H9 (cell line): ENCODE measurements around the gene NKAIN2. TPM values are rescaled to one million over a fixed set of nuclear protein-coding genes. Genes with fewer than 3 reads are reported as not detected.

Experiments
- DNase-seq: peaks from one replicate; pipeline ENCODE4 v3.0.0-alpha.2; 2017
- H2AFZ ChIP-seq: one replicate; pipeline ENCODE4 v1.6.1; 2013; ENCODE audit warnings: mild to moderate bottlenecking, low read length, control low read depth, moderate library complexity
- H2AK5ac ChIP-seq: 2 replicates; pipeline ENCODE4 v1.6.1; 2013; ENCODE audit warnings: low read length, control low read depth, mixed read lengths; ENCODE audit not compliant: insufficient read length
- H2BK120ac ChIP-seq: one replicate; pipeline ENCODE4 v1.6.1; 2013; ENCODE audit warnings: low read depth, mild to moderate bottlenecking, low read length, control low read depth, inconsistent platforms; ENCODE audit not compliant: poor library complexity, severe bottlenecking
- H2BK12ac ChIP-seq: 2 replicates; pipeline ENCODE4 v1.6.1; 2013; ENCODE audit warnings: low read length, control low read depth, mixed read lengths, low read depth; ENCODE audit not compliant: insufficient read length
- H2BK15ac ChIP-seq: 2 replicates; pipeline ENCODE4 v1.6.1; 2013; ENCODE audit warnings: low read depth, low read length, control low read depth
- H2BK20ac ChIP-seq: one replicate; pipeline ENCODE4 v1.6.1; 2013; ENCODE audit warnings: low read depth, mild to moderate bottlenecking, low read length, control low read depth, inconsistent platforms; ENCODE audit not compliant: poor library complexity, severe bottlenecking
- H2BK5ac ChIP-seq: 2 replicates; pipeline ENCODE4 v1.6.1; 2013; ENCODE audit warnings: low read length, control low read depth, mixed read lengths; ENCODE audit not compliant: insufficient read length
- H3K14ac ChIP-seq: 2 replicates; pipeline ENCODE4 v1.6.1; 2013; ENCODE audit warnings: low read length, control low read depth; ENCODE audit not compliant: insufficient read depth
- H3K18ac ChIP-seq: 2 replicates; pipeline ENCODE4 v1.6.1; 2013; ENCODE audit warnings: low read depth, mild to moderate bottlenecking, mixed read lengths, low read length, control low read depth; ENCODE audit not compliant: insufficient read length
- H3K23ac ChIP-seq: 2 replicates; pipeline ENCODE4 v1.6.1; 2013; ENCODE audit warnings: low read length, control low read depth, mixed read lengths, low read depth; ENCODE audit not compliant: insufficient read length
- H3K23me2 ChIP-seq: 2 replicates; pipeline ENCODE4 v1.6.1; 2013; ENCODE audit warnings: low read depth, mild to moderate bottlenecking, mixed read lengths, low read length, control low read depth; ENCODE audit not compliant: insufficient read length, poor library complexity, severe bottlenecking
- H3K27ac ChIP-seq: 2 replicates; pipeline ENCODE4 v1.5.1; 2013; ENCODE audit warnings: low read length, control low read depth, mixed read lengths, low read depth; ENCODE audit not compliant: insufficient read length
- H3K27me3 ChIP-seq: 2 replicates; pipeline ENCODE4 v1.6.1; 2013; ENCODE audit warnings: low read length, control low read depth, inconsistent platforms; ENCODE audit not compliant: insufficient read depth
- H3K4ac ChIP-seq: 2 replicates; pipeline ENCODE4 v1.6.1; 2013; ENCODE audit warnings: low read depth, mild to moderate bottlenecking, control low read depth, inconsistent platforms, low read length, moderate library complexity
- H3K4me1 ChIP-seq: 2 replicates; pipeline ENCODE4 v1.6.1; 2013; ENCODE audit warnings: low read length, control low read depth, inconsistent platforms; ENCODE audit not compliant: insufficient read depth
- H3K4me2 ChIP-seq: 2 replicates; pipeline ENCODE4 v1.6.1; 2013; ENCODE audit warnings: low read length, control low read depth, mixed read lengths; ENCODE audit not compliant: insufficient read length, insufficient read depth
- H3K56ac ChIP-seq: 2 replicates; pipeline ENCODE4 v1.6.1; 2013; ENCODE audit warnings: low read depth, mild to moderate bottlenecking, mixed read lengths, low read length, control low read depth; ENCODE audit not compliant: insufficient read length
- H3K79me1 ChIP-seq: 2 replicates; pipeline ENCODE4 v1.6.1; 2013; ENCODE audit warnings: low read depth, mild to moderate bottlenecking, moderate library complexity, low read length, control low read depth, inconsistent platforms; ENCODE audit not compliant: insufficient read depth, poor library complexity, severe bottlenecking
- H3K79me2 ChIP-seq: 2 replicates; pipeline ENCODE4 v1.6.1; 2013; ENCODE audit warnings: low read length, control low read depth, inconsistent platforms; ENCODE audit not compliant: insufficient read depth
- H3K9ac ChIP-seq: 2 replicates; pipeline ENCODE4 v1.6.1; 2013; ENCODE audit warnings: low read length, control low read depth, mixed read lengths; ENCODE audit not compliant: insufficient read length; ENCODE audit errors: extremely low read depth
- H3K9me3 ChIP-seq: one replicate; pipeline ENCODE4 v1.6.1; 2013; ENCODE audit warnings: low read depth, low read length, inconsistent platforms; ENCODE audit not compliant: control insufficient read depth
- H3T11ph ChIP-seq: one replicate; pipeline ENCODE4 v1.6.1; 2013; ENCODE audit warnings: mild to moderate bottlenecking, low read length, control low read depth, inconsistent platforms
- H4K20me1 ChIP-seq: one replicate; pipeline ENCODE4 v1.6.1; 2013; ENCODE audit not compliant: control insufficient read depth, insufficient read length, insufficient read depth
- H4K5ac ChIP-seq: 2 replicates; pipeline ENCODE4 v1.6.1; 2013; ENCODE audit warnings: low read depth, mild to moderate bottlenecking, mixed read lengths, low read length, control low read depth; ENCODE audit not compliant: insufficient read length
- H4K8ac ChIP-seq: replicated peaks from 2 replicates; pipeline ENCODE4 v1.6.1; 2013; ENCODE audit warnings: low read length, control low read depth, mixed read lengths, low read depth; ENCODE audit not compliant: insufficient read length
- H4K91ac ChIP-seq: 2 replicates; pipeline ENCODE4 v1.6.1; 2013; ENCODE audit warnings: low read depth, mild to moderate bottlenecking, moderate library complexity, mixed read lengths, low read length, control low read depth; ENCODE audit not compliant: insufficient read length
- H3K27ac Mint-ChIP-seq, 3 experiments: 2 replicates in 2 of 3; 3 replicates in 1 of 3; pipeline ENCODE4 v1.8.0; 2020 to 2021; ENCODE audit warnings: mixed read lengths in 3 of 3, mild to moderate bottlenecking in 1 of 3, moderate library complexity in 1 of 3
- H3K27me3 Mint-ChIP-seq: 2 replicates; pipeline ENCODE4 v1.8.0; 2021; ENCODE audit warnings: low read depth, mild to moderate bottlenecking, moderate library complexity, mixed read lengths
- H3K36me3 Mint-ChIP-seq, 3 experiments: 2 replicates in 2 of 3; 3 replicates in 1 of 3; pipeline ENCODE4 v1.8.0; 2020 to 2021; ENCODE audit warnings: low read depth in 3 of 3, mixed read lengths in 3 of 3; ENCODE audit not compliant: insufficient read depth in 1 of 3
- H3K4me1 Mint-ChIP-seq, 2 experiments: 2 replicates each; pipeline ENCODE4 v1.8.0; 2020; ENCODE audit warnings: mixed read lengths in 2 of 2
- H3K4me3 Mint-ChIP-seq, 2 experiments: 2 replicates in 1 of 2; 3 replicates in 1 of 2; pipeline ENCODE4 v1.8.0; 2020 to 2021; ENCODE audit warnings: mild to moderate bottlenecking in 2 of 2, mixed read lengths in 2 of 2, moderate library complexity in 1 of 2
- H3K9me3 Mint-ChIP-seq, 2 experiments: 2 replicates in 1 of 2; 3 replicates in 1 of 2; pipeline ENCODE4 v1.8.0; 2020; ENCODE audit warnings: mild to moderate bottlenecking in 2 of 2, mixed read lengths in 2 of 2, moderate library complexity in 1 of 2
- CTCF ChIP-seq: fragments of 200-600 bp; sonication (generic); conservative IDR thresholded peaks from 3 replicates; pipeline ENCODE4 v1.8.0; 2021; ENCODE audit warnings: antibody characterized with exemption, mild to moderate bottlenecking
- total RNA-seq: library from RNA; stranded (reverse); gene quantifications from 2 replicates; pipeline ENCODE4 v1.2.1, GENCODE V29; 2021

The NKAIN2 gene
- total RNA-seq, 1 experiment from 2014 or later: 0.17 TPM

- Mint-ChIP-seq H3K36me3 (no peaks in the 10 kb centered on the region), H3K4me1 (0 out of 4 replicates have a peak, but pooled peaks cover 0 to 5% of the 10 kb centered on the region in 2 experiments), H3K27me3 (no peaks in the 10 kb centered on the region), H3K4me3 (no peak overlapping the region), H3K27ac (no peak overlapping the region), H3K9me3 (peaks cover 0 to 3% of the 10 kb centered on the region in 2 experiments; a peak in 1 of 5 replicates)
- no peak for TF ChIP-seq CTCF
- Histone ChIP-seq H3K79me1 (no peaks in the 10 kb centered on the region), H3K4me2 (no peak overlapping the region), H4K91ac (no peak overlapping the region), H2BK15ac (no peak overlapping the region), H3K4me1 (no peaks in the 10 kb centered on the region), H3K23ac (no peak overlapping the region), H3K9ac (no peak overlapping the region), H3K27ac (no peak overlapping the region), H2BK20ac (no peak overlapping the region), H4K5ac (no peak overlapping the region), H2AFZ (no peak overlapping the region), H3K79me2 (no peaks in the 10 kb centered on the region), H2AK5ac (no peak overlapping the region), H2BK12ac (no peak overlapping the region), H4K8ac (no peak overlapping the region), H4K20me1 (no peaks in the 10 kb centered on the region), H3K27me3 (no peaks in the 10 kb centered on the region), H3T11ph (no peak overlapping the region), H3K9me3 (no peaks in the 10 kb centered on the region), H3K14ac (no peak overlapping the region), H2BK5ac (no peak overlapping the region), H3K23me2 (no peaks in the 10 kb centered on the region), H3K56ac (no peak overlapping the region), H2BK120ac (no peak overlapping the region), H3K4ac (no peak overlapping the region), H3K18ac (no peak overlapping the region)
- DNase-seq: no peak
Observed at GRCh38 chr6:124757560-124757959, 953.9 kb downstream of the NKAIN2 start.
